Activated CD8-positive, alpha-beta memory T cell treated with anti-CD3 and anti-CD28 coated beads for 48 hours (primary cell): ENCODE data around the gene SLC7A1.

ENCODE experiments used
- DNase-seq, 3 experiments: peaks; one replicate each; pipeline ENCODE4 v3.0.0-alpha.2; 2020; ENCODE audit warnings: low read depth in 2 of 3, low spot score in 2 of 3

SLC7A1 gene

GRCh38 chr13:29464105-29464679, 131.3 kb downstream of the SLC7A1 start:
- DNase-seq = no peak

- DNase-seq = no peak
Observed at GRCh38 chr13:29459813-29460355, 135.6 kb downstream of the SLC7A1 start.
